Measurements from ENCODE around the gene UNC13D.

UNC13D gene

DNA sequence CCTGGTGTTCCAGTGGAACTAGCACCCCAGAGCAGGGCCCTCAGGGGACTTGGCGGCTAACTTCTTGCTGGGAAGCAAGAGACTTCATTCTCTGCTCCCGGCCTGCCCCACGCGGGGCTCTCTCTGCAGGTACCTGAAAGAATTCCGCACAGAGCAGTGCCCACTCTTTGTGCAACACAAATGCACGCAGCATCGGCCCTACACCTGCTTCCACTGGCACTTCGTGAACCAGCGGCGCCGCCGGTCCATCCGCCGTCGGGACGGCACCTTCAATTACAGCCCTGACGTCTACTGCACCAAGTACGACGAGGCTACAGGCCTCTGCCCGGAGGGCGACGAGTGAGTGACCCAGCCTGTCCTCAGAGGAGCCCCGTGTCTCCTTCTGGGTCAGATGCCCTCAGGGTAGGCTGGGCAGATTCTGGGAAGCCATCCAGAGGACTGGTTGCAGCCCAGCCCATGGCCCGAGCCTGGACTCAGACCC is 34.5 kb downstream of the UNC13D start:
- TF ChIP-seq, protein P1, sequence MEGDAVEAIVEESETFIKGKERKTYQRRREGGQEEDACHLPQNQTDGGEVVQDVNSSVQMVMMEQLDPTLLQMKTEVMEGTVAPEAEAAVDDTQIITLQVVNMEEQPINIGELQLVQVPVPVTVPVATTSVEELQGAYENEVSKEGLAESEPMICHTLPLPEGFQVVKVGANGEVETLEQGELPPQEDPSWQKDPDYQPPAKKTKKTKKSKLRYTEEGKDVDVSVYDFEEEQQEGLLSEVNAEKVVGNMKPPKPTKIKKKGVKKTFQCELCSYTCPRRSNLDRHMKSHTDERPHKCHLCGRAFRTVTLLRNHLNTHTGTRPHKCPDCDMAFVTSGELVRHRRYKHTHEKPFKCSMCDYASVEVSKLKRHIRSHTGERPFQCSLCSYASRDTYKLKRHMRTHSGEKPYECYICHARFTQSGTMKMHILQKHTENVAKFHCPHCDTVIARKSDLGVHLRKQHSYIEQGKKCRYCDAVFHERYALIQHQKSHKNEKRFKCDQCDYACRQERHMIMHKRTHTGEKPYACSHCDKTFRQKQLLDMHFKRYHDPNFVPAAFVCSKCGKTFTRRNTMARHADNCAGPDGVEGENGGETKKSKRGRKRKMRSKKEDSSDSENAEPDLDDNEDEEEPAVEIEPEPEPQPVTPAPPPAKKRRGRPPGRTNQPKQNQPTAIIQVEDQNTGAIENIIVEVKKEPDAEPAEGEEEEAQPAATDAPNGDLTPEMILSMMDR (conservative IDR thresholded peaks at IDR 0.05): no peak
- TF ChIP-seq ZFX (IDR thresholded peaks at IDR 0.05): no peak
- no peak overlapping the region for H3K27ac ChIP-seq

DNA sequence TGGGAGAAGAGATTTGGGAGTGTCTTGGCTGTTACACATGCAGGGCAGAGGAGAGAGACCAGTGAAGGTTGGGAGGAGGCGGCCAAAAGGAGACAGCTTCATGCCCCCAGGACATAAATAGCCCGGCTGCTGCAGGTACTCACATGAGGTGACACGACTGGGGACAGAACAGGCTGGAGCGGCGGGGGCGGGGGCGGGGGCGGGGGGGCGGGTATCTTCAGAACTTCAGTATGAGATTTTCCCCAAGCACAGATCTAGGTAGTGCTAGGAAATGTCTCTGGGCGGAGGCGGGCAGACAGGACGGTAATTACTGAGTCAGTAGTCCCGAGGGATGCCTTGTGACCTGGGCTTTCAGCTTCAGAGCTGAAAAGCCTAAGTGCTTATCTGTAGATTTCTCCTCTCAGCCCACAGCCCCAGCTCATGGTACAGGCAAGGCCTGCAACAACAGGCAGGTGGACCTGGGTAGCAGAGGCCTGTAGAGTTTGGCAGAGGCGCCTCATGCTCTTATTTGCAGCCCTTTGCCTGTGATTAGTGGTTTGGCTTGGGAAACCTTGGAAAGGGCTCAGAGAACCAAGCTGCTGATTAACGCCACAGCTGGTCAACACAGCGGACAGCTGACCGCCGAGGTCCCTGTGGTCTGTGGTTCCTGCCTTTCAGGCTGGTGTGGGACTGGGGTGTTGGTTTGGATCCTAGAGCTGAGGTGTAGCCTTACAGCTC is 35.1 kb downstream of the UNC13D start:
- no peak overlapping the region for H3K27ac ChIP-seq
- TF ChIP-seq ZFX (IDR thresholded peaks at IDR 0.05): no peak
- TF ChIP-seq, protein P1 (conservative IDR thresholded peaks at IDR 0.05): no peak

DNA sequence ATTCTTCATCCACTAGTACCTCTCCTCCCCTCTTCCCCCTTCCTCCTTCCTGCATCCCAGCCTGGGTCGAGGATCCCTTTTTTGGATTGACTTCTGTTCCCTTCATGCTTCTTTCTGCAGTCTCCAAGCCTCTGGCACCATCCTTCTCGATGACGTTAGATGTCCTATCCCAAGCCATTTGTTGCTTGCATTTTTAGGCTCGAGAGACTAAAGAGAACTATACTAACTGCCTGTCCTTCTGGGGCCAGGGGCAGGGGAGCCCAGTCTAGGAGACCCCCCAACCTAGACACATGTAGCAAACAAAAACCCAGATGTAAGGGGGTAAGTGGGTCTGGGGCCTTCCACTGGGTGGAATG is 35.7 kb downstream of the UNC13D start:
- no peak for TF ChIP-seq ZFX (IDR thresholded peaks at IDR 0.05)
- TF ChIP-seq, protein P1 (conservative IDR thresholded peaks at IDR 0.05): no peak
- no peak overlapping the region for H3K27ac ChIP-seq

DNA sequence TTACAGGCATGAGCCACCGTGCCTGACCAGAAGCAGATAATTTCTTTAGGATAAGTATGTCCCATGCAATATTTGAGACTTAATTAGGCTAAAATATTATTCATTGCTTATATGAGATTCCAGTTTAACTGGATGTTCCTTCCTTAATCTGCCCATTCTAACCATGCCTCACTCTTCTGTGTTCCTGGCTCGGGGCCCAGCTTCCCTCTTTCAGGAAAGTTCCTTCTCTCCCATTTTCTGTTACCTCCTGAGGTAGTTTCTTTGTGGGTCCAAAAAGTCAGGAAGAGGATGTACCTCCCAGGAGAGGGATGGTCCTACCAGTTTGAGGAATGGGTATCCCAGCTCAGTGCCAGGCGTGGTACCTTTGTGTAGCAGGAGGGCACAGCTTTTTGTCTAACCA is 36.3 kb downstream of the UNC13D start:
- H3K27ac ChIP-seq: peak overlapping the region; percentile 12; the same call in 1 of the 2 replicates
- TF ChIP-seq ZFX (IDR thresholded peaks at IDR 0.05): no peak
- TF ChIP-seq, protein P1 (conservative IDR thresholded peaks at IDR 0.05): no peak

DNA sequence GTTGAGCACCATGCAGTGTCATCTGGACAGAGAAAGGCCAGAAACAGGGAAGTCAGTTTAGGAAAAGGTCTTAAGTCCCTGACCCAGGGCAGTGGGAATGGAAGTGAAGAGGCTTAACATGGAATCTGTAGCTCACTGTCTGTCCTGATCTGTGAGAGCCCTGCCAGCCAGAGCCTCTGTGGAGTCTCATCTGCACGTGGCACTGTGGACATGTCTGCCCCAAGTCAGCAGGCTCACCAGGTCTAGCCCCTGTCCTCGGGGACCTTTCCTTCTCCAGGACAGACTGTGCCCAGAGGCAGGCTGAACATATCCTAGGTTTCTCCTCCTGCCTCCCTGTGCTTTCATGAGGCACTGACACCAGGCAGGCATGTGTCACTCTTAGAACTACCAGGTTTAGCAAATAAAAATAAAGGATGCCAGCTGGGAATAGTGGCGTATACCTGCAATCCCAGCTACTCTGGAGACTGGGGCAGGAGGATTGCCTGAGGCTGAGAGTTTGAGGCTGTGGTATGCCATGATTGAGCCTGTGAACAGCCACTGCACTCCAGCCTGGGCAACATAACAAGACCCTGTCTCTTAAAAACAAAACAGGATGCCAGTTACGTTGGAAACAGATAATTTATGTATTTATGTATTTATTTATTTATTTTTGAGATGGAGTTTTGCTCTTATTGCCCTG is 37.2 kb downstream of the UNC13D start:
- no peak for TF ChIP-seq ZFX (IDR thresholded peaks at IDR 0.05)
- no peak overlapping the region for H3K27ac ChIP-seq

DNA sequence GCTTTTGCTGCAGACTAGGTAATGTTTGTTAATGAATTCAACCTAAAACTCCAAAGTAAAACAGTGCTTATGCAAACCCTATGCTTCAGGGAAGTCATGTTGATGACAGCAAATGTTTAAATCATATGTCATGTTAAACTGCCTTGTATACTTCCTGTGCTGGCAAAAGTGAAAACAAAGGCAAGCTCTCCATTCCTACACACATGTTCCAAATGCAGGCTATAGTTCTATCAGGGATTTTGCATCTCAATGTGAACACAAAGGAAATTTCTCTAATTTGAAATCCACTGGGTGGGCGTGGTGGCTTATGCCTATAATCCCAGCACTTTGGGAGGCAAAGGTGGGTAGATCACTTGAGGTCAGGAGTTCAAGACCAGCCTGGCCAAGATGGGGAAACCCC is 40.3 kb downstream of the UNC13D start:
- TF ChIP-seq, protein P1 (conservative IDR thresholded peaks at IDR 0.05): no peak
- no peak for TF ChIP-seq ZFX (IDR thresholded peaks at IDR 0.05)
- no peak overlapping the region for H3K27ac ChIP-seq

DNA sequence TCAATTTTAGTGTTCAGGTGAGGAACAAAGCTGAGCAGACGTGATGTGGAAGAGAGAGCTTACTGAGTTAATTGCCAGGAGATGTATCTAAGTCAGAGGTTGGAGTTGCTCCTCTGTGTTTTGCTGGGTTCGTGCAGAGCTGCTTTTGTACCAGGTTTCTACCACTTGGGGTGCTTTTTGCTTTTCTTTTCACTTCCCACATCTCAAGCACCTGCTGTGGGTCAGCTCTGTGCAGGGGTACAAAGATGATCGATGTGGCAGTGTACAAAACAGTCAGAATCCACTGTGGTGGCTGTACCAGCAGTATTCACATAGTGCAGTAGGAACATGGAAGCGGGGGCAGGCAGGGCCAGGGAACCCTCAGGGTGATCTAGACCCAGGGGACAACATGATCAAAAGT is 44.8 kb downstream of the UNC13D start:
- TF ChIP-seq, protein P1 (conservative IDR thresholded peaks at IDR 0.05): no peak
- TF ChIP-seq ZFX (IDR thresholded peaks at IDR 0.05): no peak
- no peak overlapping the region for H3K27ac ChIP-seq

All from C4-2B (cell line).